Upper lobe of left lung (tissue), 6 donors: Measurements from ENCODE around the gene DOHH. TPM values are rescaled to one million over a fixed set of nuclear protein-coding genes. Genes with fewer than 3 reads are reported as not detected.

Source experiments
- ATAC-seq, 2 donors: fragments of 200-7000 bp; cut with Tn5 transposase; one replicate each; pipeline ENCODE4 v1.9.1; 2022; ENCODE audit warnings: mild to moderate bottlenecking in 2 of 2, moderate library complexity in 2 of 2; ENCODE audit not compliant: low FRiP score in 2 of 2
- DNase-seq, 2 donors: peaks; one replicate each; pipeline ENCODE4 v3.0.0-alpha.2; 2019 to 2020
- H3K27ac ChIP-seq, 4 donors: fragments of 200-600 bp; sonication (generic); one replicate each; pipeline ENCODE4 v1.5.1; 2016 to 2019
- H3K27me3 ChIP-seq, 4 donors: fragments of 200-600 bp; sonication (generic); one replicate each; pipeline ENCODE4 v1.5.1; 2017 to 2019
- H3K36me3 ChIP-seq, 4 donors: fragments of 200-600 bp; sonication (generic); one replicate each; pipeline ENCODE4 v1.5.1; 2016 to 2019
- H3K4me1 ChIP-seq, 4 donors: fragments of 200-600 bp; sonication (generic); one replicate each; pipeline ENCODE4 v1.5.1; 2018 to 2019
- H3K4me3 ChIP-seq, 4 donors: fragments of 200-600 bp; sonication (generic); one replicate each; pipeline ENCODE4 v1.5.1; 2017 to 2019; ENCODE audit warnings: mild to moderate bottlenecking in 2 of 4, moderate library complexity in 1 of 4
- H3K9me3 ChIP-seq, 4 donors: fragments of 200-600 bp; sonication (generic); one replicate each; pipeline ENCODE4 v1.5.1; 2018 to 2019
- CTCF ChIP-seq, 6 experiments: fragments of 450-650 bp in 4 of 6; fragments of 200-600 bp in 2 of 6; sonication (generic) in 2 of 6; IDR thresholded peaks; one replicate each; pipeline ENCODE4 v1.5.1; 2016 to 2019; ENCODE audit warnings: antibody characterized with exemption in 6 of 6
- EP300 ChIP-seq, 4 donors: sonication (generic); formaldehyde crosslinking; IDR thresholded peaks; one replicate each; pipeline ENCODE4 v1.5.1; 2017; ENCODE audit warnings: antibody characterized with exemption in 4 of 4, control low read depth in 2 of 4
- POLR2A ChIP-seq, 4 donors: fragments of 450-650 bp; IDR thresholded peaks; one replicate each; pipeline ENCODE4 v1.5.1; 2016 to 2017; ENCODE audit warnings: antibody characterized with exemption in 4 of 4, mild to moderate bottlenecking in 2 of 4
- POLR2AphosphoS5 ChIP-seq, 2 donors: sonication (generic); formaldehyde crosslinking; IDR thresholded peaks; one replicate each; pipeline ENCODE4 v1.5.1; 2017; ENCODE audit warnings: antibody characterized with exemption in 2 of 2
- WGBS, 2 donors: methylation state at CpG; one replicate each; pipeline ENCODE4 v1.1.5; 2017 to 2018; 5-methylcytosine and 5-hydroxymethylcytosine counted together
- total RNA-seq, 6 donors: library from RNA; depleted of rRNA in 4 of 6; stranded (reverse); fragments of >200 nt in 4 of 6; gene quantifications; one replicate each; pipeline versions ENCODE4 v1.1.0 to v1.2.1, GENCODE V29; 2016 to 2021
- donor health status: DM: no; HTN: no; CAD: no; lungs with moderate emphysema.
- donor health status: DM: no; HTN: yes; CAD: no; lungs with severe emphysema.

The DOHH gene
- total RNA-seq, 6 donors from 2014 or later = 13.3 to 26.8 (median 17.3) TPM

- no peak overlapping the region for H3K4me3 ChIP-seq
- no peak overlapping the region for H3K27ac ChIP-seq
- DNase-seq (no peak), ATAC-seq (no peak)
- no peaks in the 10 kb centered on the region for H3K9me3 ChIP-seq
- no peaks in the 10 kb centered on the region for H3K27me3 ChIP-seq
- H3K4me1 ChIP-seq = no peaks in the 10 kb centered on the region
- H3K36me3 ChIP-seq = peaks cover 0 to 62% (median 31%) of the 10 kb centered on the region in 4 donors
- WGBS, 2 donors = 83 to 84% methylated on average over 20 to 24 of the region's 25 CpGs
- TF ChIP-seq EP300 (IDR thresholded peaks at IDR 0.05) (no peak), POLR2AphosphoS5 (IDR thresholded peaks at IDR 0.05) (no peak), POLR2A (IDR thresholded peaks at IDR 0.05) (no peak), CTCF (IDR thresholded peaks at IDR 0.05) (no peak)
Measured at GRCh38 chr19:3538258-3538929, 37.9 kb upstream of the DOHH start.

GRCh38 chr19:3537438-3538240 lies 37.2 kb upstream of the DOHH start:
- 89% methylated on average over 21 to 22 of the region's 22 CpGs for WGBS, 2 donors
- ATAC-seq = peak in 1 of 2 donors; percentile 3
- no peaks in the 10 kb centered on the region for H3K27me3 ChIP-seq
- H3K27ac ChIP-seq = no peak overlapping the region
- H3K4me3 ChIP-seq = no peak overlapping the region
- no peaks in the 10 kb centered on the region for H3K4me1 ChIP-seq
- H3K9me3 ChIP-seq = no peaks in the 10 kb centered on the region
- peaks cover 0 to 66% (median 38%) of the 10 kb centered on the region in 4 donors for H3K36me3 ChIP-seq
- DNase-seq = peak in 1 of 2 donors; percentile 70
- TF ChIP-seq EP300 (IDR thresholded peaks at IDR 0.05) = no peak
- no peak for TF ChIP-seq POLR2A (IDR thresholded peaks at IDR 0.05)
- no peak for TF ChIP-seq POLR2AphosphoS5 (IDR thresholded peaks at IDR 0.05)
- TF ChIP-seq CTCF (IDR thresholded peaks at IDR 0.05) = no peak

GRCh38 chr19:3537101-3537437 lies 36.6 kb upstream of the DOHH start:
- no peaks in the 10 kb centered on the region for H3K27me3 ChIP-seq
- H3K36me3 ChIP-seq = peaks cover 3 to 71% (median 43%) of the 10 kb centered on the region in 4 donors
- no peak overlapping the region for H3K27ac ChIP-seq
- DNase-seq (peak in 1 of 2 donors; percentile 65), ATAC-seq (peak in 1 of 2 donors; percentile 1)
- WGBS, 2 donors = 66 to 70% methylated on average over 12 to 13 of the region's 13 CpGs
- TF ChIP-seq EP300 (IDR thresholded peaks at IDR 0.05) (no peak), POLR2AphosphoS5 (IDR thresholded peaks at IDR 0.05) (no peak), POLR2A (IDR thresholded peaks at IDR 0.05) (no peak), CTCF (IDR thresholded peaks at IDR 0.05) (no peak)
- no peak overlapping the region for H3K4me3 ChIP-seq
- H3K9me3 ChIP-seq = no peaks in the 10 kb centered on the region
- no peaks in the 10 kb centered on the region for H3K4me1 ChIP-seq

- no peaks in the 10 kb centered on the region for H3K9me3 ChIP-seq
- TF ChIP-seq EP300 (IDR thresholded peaks at IDR 0.05) = no peak
- TF ChIP-seq CTCF (IDR thresholded peaks at IDR 0.05) = no peak
- no peak overlapping the region for H3K4me3 ChIP-seq
- no peak overlapping the region for H3K27ac ChIP-seq
- peak in 1 of 2 donors; percentile 40 for ATAC-seq
- 91 to 95% methylated on average over 4 to 15 of the region's 27 CpGs for WGBS, 2 donors
- no peaks in the 10 kb centered on the region for H3K27me3 ChIP-seq
- DNase-seq = peak in 1 of 2 donors; percentile 81
- peaks cover 8 to 76% (median 48%) of the 10 kb centered on the region in 4 donors for H3K36me3 ChIP-seq
- H3K4me1 ChIP-seq = no peaks in the 10 kb centered on the region
Measured at GRCh38 chr19:3536429-3537100, 36.1 kb upstream of the DOHH start.
